HG02973 (cell line): ENCODE measurements around the gene PRELID3B.

ENCODE experiments used
- ATAC-seq: cut with Tn5 transposase; IDR thresholded peaks from one replicate; pipeline ENCODE4 v1.9.1; 2021; ENCODE audit warnings: moderate library complexity; ENCODE audit not compliant: unreplicated experiment

Gene PRELID3B

GRCh38 chr20:59042151-59042795 is at the start of gene PRELID3B:
TSS of gene PRELID3B (minus strand) at chr20:59042786. CDS start at chr20:59042730, 56 bp downstream.
- peak; percentile 34 for ATAC-seq

DNA sequence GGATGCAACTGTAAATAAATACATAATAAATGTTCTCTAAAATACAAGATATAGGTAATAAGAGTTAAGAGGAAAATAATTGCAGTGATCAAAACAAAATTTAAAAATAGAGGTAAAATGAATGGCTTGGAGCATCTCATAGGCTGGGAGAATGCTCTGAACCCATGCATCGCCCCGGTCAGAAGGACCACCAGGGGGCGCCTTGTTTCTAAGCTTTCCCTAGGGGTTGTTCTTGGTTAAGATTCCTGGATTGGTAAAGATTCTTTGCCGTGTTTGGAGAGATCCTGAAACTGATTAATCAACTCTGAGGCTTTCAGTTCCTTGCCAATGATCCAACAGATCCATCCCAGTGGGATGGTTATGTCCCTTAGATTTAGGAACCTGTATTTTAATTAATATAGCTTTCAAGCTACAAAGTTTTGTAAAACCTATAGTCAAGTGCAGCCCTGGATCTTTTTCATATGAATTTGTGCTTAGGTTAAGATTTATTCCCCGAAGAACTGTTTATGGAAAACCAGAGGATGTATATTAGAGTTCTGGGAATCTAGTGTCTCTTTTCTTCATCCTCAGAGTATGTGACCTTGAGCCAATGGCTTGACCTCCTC is 45.3 kb upstream of the PRELID3B start:
- no peak for ATAC-seq

GRCh38 chr20:59086923-59087322 is 44.3 kb upstream of the PRELID3B start:
- no peak for ATAC-seq

DNA sequence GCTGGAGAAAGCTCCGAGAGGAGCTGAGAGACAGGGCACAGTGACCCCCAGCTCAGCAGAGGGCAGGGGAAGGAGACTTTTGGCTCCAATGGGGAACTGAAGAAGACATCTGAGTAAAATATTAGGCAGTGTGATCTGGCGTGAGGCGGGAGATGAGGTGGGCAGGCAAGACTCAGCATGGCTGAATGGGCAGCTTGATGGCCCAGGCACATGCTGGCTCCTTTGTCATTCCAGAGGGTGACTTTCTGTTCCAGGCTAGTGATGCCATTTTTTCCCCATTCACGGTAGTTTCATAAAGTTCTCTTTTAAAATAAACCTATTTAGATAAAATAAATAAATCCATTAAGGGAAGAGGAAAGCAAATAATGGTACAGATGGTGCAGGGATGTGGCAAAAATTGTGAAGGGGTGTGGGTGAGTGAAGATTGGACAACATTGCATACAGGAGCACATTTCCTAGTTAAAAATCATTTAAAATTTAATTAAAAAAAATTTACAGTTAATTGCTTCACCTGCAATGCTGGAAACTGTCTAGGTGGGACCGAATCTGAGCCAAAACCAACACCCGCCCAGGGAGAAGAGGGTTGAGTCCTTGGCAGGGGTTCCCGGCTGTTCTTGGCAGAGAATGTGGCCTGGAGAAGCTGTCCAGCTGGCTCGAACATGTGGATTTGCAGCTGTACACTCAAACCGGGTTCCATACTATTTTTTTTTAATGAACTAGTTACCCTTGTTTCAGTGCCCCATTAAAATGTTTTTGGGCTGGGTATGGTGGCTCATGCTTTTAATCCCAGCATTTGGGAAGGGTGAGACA is 41.7 kb upstream of the PRELID3B start:
- no peak for ATAC-seq

- no peak for ATAC-seq
These were observed 40.4 kb upstream of the PRELID3B start for GRCh38 chr20:59082981-59083380.

DNA sequence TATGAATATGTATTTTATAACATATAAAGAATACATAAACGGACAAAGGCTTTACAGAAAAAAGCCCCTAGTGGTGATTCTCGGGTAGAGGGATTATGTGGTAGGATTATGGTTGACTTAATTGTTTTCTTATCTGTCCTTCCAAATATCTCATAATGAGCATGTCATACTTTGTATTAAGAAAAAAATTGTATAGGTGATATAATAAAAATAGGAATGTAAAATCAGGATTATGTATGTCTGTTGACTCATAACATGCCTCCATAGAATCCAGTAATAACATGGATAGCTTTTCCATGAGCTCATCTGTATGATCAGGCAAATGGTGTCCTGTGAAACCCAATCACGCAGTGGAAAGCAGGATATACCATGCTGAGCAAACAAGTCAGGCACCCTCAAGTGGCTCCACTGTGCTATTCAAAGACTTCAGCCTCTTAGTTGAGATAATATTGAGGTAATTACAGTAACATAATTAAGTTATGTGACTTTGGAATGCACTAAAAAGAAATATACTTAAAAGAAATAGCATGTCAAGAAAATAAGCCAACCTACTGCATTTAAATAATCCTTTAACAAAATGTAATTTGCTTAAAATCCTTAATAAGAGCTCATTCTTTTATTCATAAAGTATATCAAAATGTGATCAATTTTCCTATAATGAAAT is 39.6 kb upstream of the PRELID3B start:
- no peak for ATAC-seq

- ATAC-seq: no peak
These were observed 38.5 kb upstream of the PRELID3B start for GRCh38 chr20:59081036-59081435.

DNA sequence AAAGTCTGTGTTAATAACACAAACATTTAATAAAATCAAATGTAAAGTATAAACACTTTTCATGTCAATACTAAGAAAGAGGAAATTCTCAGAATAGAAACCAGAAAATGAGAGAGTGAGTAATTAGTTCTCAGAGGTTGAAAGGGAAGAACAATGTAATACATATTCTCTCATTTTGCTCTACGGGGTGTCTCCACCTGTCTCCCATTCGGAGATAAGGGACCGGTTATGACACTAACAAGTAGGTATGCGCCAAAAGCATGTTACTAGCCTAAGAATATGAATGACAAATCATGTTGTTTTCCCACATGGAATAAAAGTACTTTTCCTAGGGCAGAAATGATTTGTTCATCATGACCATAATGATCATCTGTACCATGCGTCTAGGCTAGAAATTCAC is 35.6 kb upstream of the PRELID3B start:
- ATAC-seq: no peak

DNA sequence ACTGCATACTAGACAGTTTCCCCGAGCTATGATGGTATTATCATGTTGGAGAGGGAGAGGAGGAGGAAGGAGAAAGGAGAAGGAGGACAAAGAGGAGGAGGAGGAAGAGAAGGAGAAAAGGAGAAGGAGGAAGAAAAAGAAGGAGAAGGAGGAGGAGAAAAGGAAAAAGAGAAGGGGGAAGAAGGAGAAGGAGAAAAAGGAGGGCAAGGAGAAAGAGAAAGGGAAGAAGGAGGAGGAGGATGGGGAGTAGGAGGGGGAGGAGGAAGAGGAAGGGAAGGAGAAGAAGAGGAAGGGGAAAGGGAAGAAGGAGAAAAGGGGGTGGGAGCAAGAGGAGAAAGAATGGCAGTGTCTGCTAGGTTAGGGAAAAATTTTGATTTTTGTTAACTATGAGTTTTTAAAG is 35.1 kb upstream of the PRELID3B start:
- ATAC-seq: no peak

DNA sequence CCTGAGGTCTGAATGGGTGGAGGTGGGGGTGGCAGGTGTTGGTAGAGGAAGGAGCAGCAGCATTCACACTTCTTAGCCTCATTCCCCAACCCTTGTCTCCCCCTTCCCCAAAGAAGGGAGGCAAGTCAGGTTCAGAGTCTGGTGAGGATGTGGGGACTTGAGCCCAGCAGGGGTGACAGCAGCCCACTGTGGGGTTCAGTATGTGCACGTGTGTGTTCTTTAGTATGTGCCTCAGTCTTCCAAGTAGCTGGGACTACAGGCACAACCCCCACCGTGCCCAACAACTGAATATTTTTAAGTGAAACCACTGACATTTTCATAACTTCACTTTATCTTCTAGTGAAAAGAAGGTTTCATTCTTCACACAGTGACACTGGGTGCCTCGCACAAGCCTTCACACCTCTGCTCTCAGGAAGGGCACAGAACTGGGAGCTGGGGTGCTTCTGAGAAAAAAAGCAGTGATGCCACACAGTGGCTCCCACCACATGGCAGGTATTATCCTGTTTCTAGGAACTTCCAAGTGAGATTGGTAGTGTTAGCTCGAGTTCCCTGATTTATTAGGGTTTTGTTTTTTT is 33.4 kb upstream of the PRELID3B start:
- no peak for ATAC-seq

- no peak for ATAC-seq
These were observed 31.9 kb upstream of the PRELID3B start for GRCh38 chr20:59074456-59074855.

- no peak for ATAC-seq
These were observed 31.0 kb upstream of the PRELID3B start for GRCh38 chr20:59073582-59073981.

DNA sequence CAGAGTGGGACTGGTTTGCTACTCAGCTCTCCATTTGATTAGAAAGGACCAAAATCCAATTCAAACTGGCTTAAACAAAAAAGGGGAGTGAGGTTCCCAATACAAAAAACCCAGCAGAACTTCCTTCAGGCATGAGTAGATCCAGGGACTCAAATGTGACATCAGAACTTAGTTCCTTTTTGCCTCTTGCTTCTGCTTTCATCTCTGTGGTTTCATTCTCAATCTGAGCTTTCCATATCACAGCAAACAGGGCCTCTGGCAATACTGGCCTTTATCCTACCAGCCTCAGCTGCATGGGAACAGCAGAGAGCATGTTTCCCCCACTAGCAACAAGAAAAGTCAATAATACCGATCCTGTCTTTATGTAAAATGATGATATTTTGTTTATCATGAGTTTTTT is 28.6 kb upstream of the PRELID3B start:
- no peak for ATAC-seq

DNA sequence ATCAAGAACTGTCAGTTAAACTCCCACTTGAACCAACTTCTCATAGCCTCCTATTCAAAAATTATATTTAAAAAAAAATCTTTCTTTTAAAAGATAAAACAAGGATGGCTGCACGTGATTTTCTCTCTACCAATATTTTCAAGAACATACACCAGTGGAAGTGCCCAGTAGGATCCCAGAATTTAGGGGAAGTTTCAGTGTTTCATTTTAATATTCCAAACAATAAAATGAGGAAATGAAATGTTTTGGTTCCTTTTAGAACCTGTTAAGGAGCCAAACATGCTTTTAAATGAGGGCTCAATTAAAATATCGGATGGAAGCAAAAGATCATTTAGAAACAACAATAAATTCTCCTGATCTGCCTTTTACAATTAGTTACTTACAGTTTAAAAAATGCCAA is 26.4 kb upstream of the PRELID3B start:
- no peak for ATAC-seq

GRCh38 chr20:59068534-59068933 is 25.9 kb upstream of the PRELID3B start:
- ATAC-seq: no peak

- ATAC-seq: no peak
These were observed 21.7 kb upstream of the PRELID3B start for GRCh38 chr20:59064214-59064722.

DNA sequence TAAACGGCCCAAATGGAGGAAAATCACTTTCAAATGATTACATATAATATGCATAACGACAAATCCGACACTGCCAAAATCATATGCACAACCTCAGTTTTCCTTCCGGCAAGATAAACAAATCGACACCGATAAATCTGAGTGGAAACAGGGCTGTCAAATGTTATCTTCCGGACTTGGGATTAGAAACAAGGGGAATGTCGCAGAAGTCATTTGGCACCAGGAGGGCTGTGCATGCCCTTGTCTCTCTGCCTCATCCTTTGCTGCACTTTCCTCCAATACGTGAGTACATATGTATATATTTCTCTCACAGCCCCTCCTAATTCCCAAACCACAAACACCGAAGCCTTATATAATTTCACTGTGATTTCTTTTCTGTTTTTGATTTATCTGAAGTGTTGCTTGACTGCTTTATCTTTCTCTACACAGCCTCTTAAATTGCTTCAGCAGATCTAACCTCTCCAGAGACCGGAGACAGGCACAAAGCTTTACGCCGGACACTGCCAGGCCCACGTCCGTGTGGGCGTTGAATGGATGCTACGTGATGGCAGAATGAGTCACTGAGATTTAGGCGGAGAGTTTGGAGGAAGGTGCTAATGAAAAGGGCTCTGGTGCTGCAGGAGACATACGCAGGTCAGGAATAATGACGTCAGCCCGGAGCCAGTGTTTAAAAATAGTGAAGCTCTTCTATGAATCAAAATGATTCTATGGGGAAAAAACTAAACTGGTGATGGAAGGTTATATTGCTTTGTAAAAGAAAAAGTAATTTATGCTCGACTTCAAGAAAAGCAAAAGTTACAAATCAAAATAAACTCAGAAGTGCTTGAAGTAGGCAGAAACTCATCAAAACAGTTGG is 21.0 kb upstream of the PRELID3B start:
- no peak for ATAC-seq

DNA sequence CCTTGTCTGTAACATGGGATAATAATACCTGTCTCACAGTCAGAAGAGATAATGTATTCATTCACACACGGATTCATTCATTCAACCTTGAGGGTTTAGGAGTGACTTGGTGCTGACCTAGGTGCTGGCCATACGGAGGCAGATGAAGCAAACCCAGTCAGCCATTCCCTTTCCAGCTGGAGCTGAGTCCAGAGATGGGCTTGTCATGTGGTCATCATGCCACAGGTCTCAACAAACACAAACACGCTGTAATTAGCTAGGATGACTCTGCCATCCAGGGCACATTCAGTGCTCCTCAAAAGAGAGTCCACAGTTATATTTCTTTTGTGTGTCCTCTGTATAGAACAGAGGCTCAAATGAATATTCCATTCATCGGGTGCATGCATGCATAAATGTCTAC is 19.5 kb upstream of the PRELID3B start:
- no peak for ATAC-seq

GRCh38 chr20:59055302-59055701 is 12.7 kb upstream of the PRELID3B start:
- ATAC-seq: no peak

- ATAC-seq: no peak
These were observed 9.1 kb upstream of the PRELID3B start for GRCh38 chr20:59051666-59052185.
